ENCODE data around the gene ODAD4.

DNA sequence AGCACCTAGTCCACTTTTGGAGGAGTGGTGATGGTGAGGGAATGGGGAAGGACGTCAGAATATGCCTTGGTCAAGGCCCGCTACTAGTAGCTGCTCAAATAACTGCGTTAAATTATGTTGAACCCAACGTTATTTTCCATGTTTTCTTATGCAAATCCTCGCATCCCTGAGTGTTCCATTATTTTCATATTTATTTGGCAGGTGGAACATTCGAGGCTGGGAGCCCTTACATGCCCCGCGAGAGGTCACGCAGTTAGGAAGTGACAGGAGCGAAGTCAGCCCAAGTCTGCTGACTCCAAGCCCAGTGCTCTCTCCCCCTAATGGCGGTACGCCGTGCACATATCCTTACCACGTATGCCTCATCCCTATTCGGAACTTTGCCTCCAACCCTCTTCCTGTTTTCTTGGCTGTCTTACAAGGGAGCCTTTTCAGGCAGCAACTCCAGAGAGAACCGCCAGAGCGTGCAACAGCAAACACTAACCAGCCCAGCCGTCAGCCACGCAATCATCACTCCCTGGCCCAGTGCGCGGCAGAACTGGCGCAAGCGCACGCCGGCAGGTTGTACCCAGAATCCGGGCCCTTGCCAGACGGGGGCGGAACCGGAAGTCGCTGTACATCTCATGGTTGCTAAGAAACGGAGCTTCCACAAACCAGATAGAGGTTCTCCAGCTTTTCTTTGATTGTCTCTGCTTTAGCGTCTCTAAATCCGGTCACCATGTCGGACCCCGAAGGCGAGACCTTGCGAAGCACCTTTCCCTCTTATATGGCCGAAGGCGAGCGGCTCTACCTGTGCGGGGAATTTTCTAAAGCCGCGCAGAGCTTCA, at the start of gene ODAD4:
- TF ChIP-seq RAD21 (IDR thresholded peaks at IDR 0.05; ENCODE audit: low read depth) = peak; percentile 18; the same call in 1 of the 2 replicates
- TF ChIP-seq CREB1 (IDR thresholded peaks at IDR 0.05; ENCODE audit: low read depth) = no peak
